ENCODE measurements around the gene CANT1. TPM values are rescaled to one million over a fixed set of nuclear protein-coding genes. Genes with fewer than 3 reads are reported as not detected.

The CANT1 gene
- total RNA-seq, 2 donors from 2014 or later, result 57.5 to 61.8 TPM

DNA sequence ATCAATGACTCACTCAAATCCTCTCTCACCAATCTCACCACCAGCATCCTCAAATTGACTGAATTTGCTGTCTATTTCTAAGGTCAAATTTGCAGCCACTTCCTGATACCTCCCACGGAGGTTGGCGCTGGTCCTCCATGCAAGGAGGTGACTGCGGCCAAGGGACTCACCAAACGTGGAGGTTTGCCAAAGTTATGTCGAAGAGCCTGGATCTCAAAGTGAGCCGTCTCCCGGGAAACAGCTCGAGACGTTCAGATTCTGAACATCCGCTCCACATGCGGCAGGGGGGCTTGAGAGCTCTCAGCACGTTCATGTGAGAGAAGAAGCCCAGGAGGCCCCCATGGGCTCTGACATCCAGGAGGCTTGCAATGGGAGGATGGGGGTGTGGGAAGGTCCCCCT lies 52.4 kb downstream of the CANT1 start:
- 85 to 94% methylated on average over 7 to 12 of the region's 12 CpGs for WGBS, 2 experiments (ENCODE audit: insufficient coverage in 1 of 2, insufficient read length in 1 of 2)
- no peak overlapping the region for H3K4me3 Mint-ChIP-seq
- no peaks in the 10 kb centered on the region for H3K9me3 Mint-ChIP-seq
- TF ChIP-seq, protein P1, sequence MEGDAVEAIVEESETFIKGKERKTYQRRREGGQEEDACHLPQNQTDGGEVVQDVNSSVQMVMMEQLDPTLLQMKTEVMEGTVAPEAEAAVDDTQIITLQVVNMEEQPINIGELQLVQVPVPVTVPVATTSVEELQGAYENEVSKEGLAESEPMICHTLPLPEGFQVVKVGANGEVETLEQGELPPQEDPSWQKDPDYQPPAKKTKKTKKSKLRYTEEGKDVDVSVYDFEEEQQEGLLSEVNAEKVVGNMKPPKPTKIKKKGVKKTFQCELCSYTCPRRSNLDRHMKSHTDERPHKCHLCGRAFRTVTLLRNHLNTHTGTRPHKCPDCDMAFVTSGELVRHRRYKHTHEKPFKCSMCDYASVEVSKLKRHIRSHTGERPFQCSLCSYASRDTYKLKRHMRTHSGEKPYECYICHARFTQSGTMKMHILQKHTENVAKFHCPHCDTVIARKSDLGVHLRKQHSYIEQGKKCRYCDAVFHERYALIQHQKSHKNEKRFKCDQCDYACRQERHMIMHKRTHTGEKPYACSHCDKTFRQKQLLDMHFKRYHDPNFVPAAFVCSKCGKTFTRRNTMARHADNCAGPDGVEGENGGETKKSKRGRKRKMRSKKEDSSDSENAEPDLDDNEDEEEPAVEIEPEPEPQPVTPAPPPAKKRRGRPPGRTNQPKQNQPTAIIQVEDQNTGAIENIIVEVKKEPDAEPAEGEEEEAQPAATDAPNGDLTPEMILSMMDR (conservative IDR thresholded peaks at IDR 0.05), result no peak
- peaks cover 10% of the 10 kb centered on the region for H3K4me1 Mint-ChIP-seq
- Histone ChIP-seq H3K4me3 (ENCODE audit: low read length) (no peak overlapping the region), H3K4me1 (ENCODE audit: control insufficient read depth, insufficient read depth, low read length) (no peaks in the 10 kb centered on the region), H3K9ac (ENCODE audit: extremely low read depth, low read length, poor library complexity, severe bottlenecking) (no peak overlapping the region), H3K36me3 (ENCODE audit: control insufficient read depth, insufficient read depth, low read length) (no peaks in the 10 kb centered on the region), H3K27me3 (ENCODE audit: control insufficient read depth, insufficient read depth, low read length, poor library complexity, severe bottlenecking) (no peaks in the 10 kb centered on the region), H3K27ac (ENCODE audit: low read depth, low read length) (no peak overlapping the region), H3K9me3 (ENCODE audit: control insufficient read depth, low read length) (no peaks in the 10 kb centered on the region)
- DNase-seq, result no peak
- H3K27me3 Mint-ChIP-seq (ENCODE audit: insufficient read depth), result no peaks in the 10 kb centered on the region
- no peak overlapping the region for H3K27ac Mint-ChIP-seq
- H3K36me3 Mint-ChIP-seq (ENCODE audit: low read depth), result no peaks in the 10 kb centered on the region

DNA sequence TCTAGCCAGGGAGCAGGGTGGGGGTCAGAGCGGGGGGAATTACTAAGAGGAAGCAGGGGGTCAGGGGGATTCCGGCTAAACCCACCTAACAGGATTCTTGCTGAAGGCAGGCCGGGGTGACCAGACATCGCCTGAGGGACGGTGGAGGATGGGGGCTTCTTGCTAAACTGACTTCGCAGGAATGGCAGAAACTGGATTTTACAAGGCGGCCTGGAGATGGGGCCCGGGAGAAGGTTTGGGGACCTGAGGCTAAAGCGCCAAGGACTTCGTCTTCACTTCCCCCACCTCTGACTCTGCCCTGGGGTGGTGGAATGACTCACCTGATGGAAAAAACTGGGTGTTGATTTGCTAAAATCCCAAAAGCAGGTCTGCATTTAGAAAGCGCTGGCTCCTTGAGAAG lies 53.3 kb downstream of the CANT1 start:
- Histone ChIP-seq H3K27ac (ENCODE audit: low read depth, low read length) (no peak overlapping the region), H3K27me3 (ENCODE audit: control insufficient read depth, insufficient read depth, low read length, poor library complexity, severe bottlenecking) (no peaks in the 10 kb centered on the region), H3K9ac (ENCODE audit: extremely low read depth, low read length, poor library complexity, severe bottlenecking) (no peak overlapping the region), H3K36me3 (ENCODE audit: control insufficient read depth, insufficient read depth, low read length) (no peaks in the 10 kb centered on the region), H3K4me3 (ENCODE audit: low read length) (no peak overlapping the region), H3K9me3 (ENCODE audit: control insufficient read depth, low read length) (peaks cover 3% of the 10 kb centered on the region), H3K4me1 (ENCODE audit: control insufficient read depth, insufficient read depth, low read length) (no peaks in the 10 kb centered on the region)
- TF ChIP-seq, protein P1 (conservative IDR thresholded peaks at IDR 0.05), result no peak
- 81 to 85% methylated on average over 8 to 11 of the region's 11 CpGs for WGBS, 2 experiments (ENCODE audit: insufficient coverage in 1 of 2, insufficient read length in 1 of 2)
- Mint-ChIP-seq H3K4me3 (no peak overlapping the region), H3K36me3 (ENCODE audit: low read depth) (no peaks in the 10 kb centered on the region), H3K9me3 (peaks cover under 1% of the 10 kb centered on the region), H3K27me3 (ENCODE audit: insufficient read depth) (no peaks in the 10 kb centered on the region), H3K4me1 (peaks cover 16% of the 10 kb centered on the region), H3K27ac (no peak overlapping the region)
- no peak for DNase-seq

DNA sequence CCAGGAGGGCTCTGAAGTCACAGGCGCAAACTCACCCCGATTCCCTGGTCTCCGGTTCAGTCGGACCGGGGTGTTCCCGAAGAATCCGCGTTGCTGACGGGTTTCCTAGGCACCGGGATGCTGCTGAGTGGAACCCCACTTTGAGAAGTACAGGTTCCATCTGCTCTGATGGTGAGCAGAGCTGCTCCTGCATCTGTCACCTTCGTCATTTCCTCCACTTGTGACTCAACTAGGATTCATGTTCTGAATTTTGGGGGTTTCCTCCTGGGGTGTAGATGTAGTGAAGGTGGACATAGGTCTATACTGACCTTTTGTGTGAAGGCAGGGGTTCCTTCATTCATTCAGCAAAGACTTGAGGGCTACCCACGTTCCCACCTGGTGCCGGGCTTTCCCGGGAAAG lies 54.9 kb downstream of the CANT1 start:
- Histone ChIP-seq H3K27ac (ENCODE audit: low read depth, low read length) (peak overlapping the region; percentile 79), H3K9ac (ENCODE audit: extremely low read depth, low read length, poor library complexity, severe bottlenecking) (no peak overlapping the region), H3K9me3 (ENCODE audit: control insufficient read depth, low read length) (peaks cover 19% of the 10 kb centered on the region), H3K36me3 (ENCODE audit: control insufficient read depth, insufficient read depth, low read length) (no peaks in the 10 kb centered on the region), H3K27me3 (ENCODE audit: control insufficient read depth, insufficient read depth, low read length, poor library complexity, severe bottlenecking) (no peaks in the 10 kb centered on the region), H3K4me3 (ENCODE audit: low read length) (no peak overlapping the region), H3K4me1 (ENCODE audit: control insufficient read depth, insufficient read depth, low read length) (no peaks in the 10 kb centered on the region)
- no peak for DNase-seq
- Mint-ChIP-seq H3K4me3 (no peak overlapping the region), H3K4me1 (peaks cover 16% of the 10 kb centered on the region), H3K27ac (no peak overlapping the region), H3K27me3 (ENCODE audit: insufficient read depth) (no peaks in the 10 kb centered on the region), H3K36me3 (ENCODE audit: low read depth) (no peaks in the 10 kb centered on the region), H3K9me3 (peaks cover 16% of the 10 kb centered on the region)
- 91 to 98% methylated on average over 13 to 14 of the region's 14 CpGs for WGBS, 2 experiments (ENCODE audit: insufficient coverage in 1 of 2, insufficient read length in 1 of 2)
- TF ChIP-seq, protein P1 (conservative IDR thresholded peaks at IDR 0.05), result no peak

All from endodermal cell (in vitro differentiated cells).